ENCODE results near the gene NALCN. TPM values are rescaled to one million over a fixed set of nuclear protein-coding genes. Genes with fewer than 3 reads are reported as not detected.

NALCN gene
- total and polyA plus RNA-seq, 2 of the 8 experiments (the other 6 are each of a cell fraction or from before 2014, with no cell fraction given) = 0.26 to 0.54 TPM

GRCh38 chr13:101289764-101290163 is 126.5 kb downstream of the NALCN start (continued):
- TF ChIP-seq USF2 (IDR thresholded peaks at IDR 0.05; ENCODE audit: low read length) (no peak), SIN3A (conservative IDR thresholded peaks at IDR 0.05 in 1 of 2, IDR thresholded peaks at IDR 0.05 in 1 of 2; ENCODE audit: low read depth in 1 of 2, low read length in 2 of 2) (no peak)

All from H1 (cell line).